ENCODE data around the gene RBMY1E. TPM values are rescaled to one million over a fixed set of nuclear protein-coding genes. Genes with fewer than 3 reads are reported as not detected.
"Not testable (repeated sequence)": the region's sequence is repeated elsewhere in the genome, so short reads cannot be mapped to it uniquely, and the experiment has no call there.

The RBMY1E gene
- polyA plus RNA-seq (ENCODE audit: insufficient read length in 3 of 3): not detected

DNA sequence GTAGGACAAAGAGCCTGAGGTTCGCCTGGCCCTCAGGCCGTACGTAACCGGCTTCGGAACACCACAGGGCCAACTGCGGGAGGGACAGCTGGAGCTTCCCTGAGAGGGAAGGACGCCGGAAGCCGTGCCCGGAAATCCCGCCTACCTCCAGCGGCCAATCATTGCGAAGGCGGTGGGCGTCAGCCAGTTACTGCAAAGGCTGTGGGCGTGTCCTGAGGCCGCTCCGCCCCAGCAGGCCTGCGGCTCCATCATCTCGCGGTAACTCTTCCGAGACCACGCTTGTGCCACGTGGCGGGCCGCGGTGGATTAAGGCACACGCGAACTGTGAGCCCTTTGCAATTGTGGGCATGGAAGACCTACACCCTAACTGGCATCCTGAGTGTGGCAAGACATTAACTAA, at the start of gene RBMY1E:
Gene RBMY1E (minus strand): TSS at position 101 of the 400 bp plus-strand sequence. CDS start 1,978 bp downstream, outside the sequence.
- DNase-seq (ENCODE audit: low read depth in 3 of 3, low spot score in 2 of 3): not testable (repeated sequence)

- DNase-seq (ENCODE audit: low read depth in 3 of 3, low spot score in 2 of 3): not testable (repeated sequence)
Measured at GRCh38 chrY:21894426-21894825, 23.4 kb downstream of the RBMY1E start, which contains the start of gene RBMY1D. Gene RBMY1D, minus strand, starts transcription at chrY:21894526. Its CDS starts 2,013 bp downstream, at chrY:21892513.

- DNase-seq (ENCODE audit: low read depth in 3 of 3, low spot score in 2 of 3): not testable (repeated sequence)
Measured at GRCh38 chrY:21869407-21870076, 48.3 kb downstream of the RBMY1E start.

Other genes starting within 250 kb of the RBMY1E start
- gene RBMY1D, start 23.5 kb downstream of the RBMY1E start, polyA plus RNA-seq (ENCODE audit: insufficient read length in 3 of 3): not detected

Data from right renal cortex interstitium (tissue), 3 donors.